Muscle layer of colon (tissue), 2 donors: ENCODE results near the gene TARDBP.
"Not testable (repeated sequence)": the region's sequence is repeated elsewhere in the genome, so short reads cannot be mapped to it uniquely, and the experiment has no call there.

ENCODE experiments used
- H3K27ac ChIP-seq: one replicate; pipeline ENCODE4 v1.7.0; 2013; ENCODE audit warnings: low read depth, mild to moderate bottlenecking, low read length, moderate library complexity
- H3K27me3 ChIP-seq, 2 donors: one replicate each; pipeline ENCODE4 v1.7.0; 2013; ENCODE audit warnings: low read length in 2 of 2, mild to moderate bottlenecking in 2 of 2; ENCODE audit not compliant: insufficient read depth in 2 of 2, control insufficient read depth in 1 of 2
- H3K36me3 ChIP-seq: one replicate; pipeline ENCODE4 v1.7.0; 2013; ENCODE audit warnings: mild to moderate bottlenecking, low read length; ENCODE audit not compliant: insufficient read depth
- H3K4me1 ChIP-seq: one replicate; pipeline ENCODE4 v1.7.0; 2013; ENCODE audit warnings: mild to moderate bottlenecking, low read length; ENCODE audit not compliant: insufficient read depth
- H3K4me3 ChIP-seq, 2 donors: one replicate each; pipeline ENCODE4 v1.7.0; 2013; ENCODE audit warnings: low read length in 2 of 2, low read depth in 1 of 2, mild to moderate bottlenecking in 1 of 2, moderate library complexity in 1 of 2
- H3K9ac ChIP-seq: one replicate; pipeline ENCODE4 v1.7.0; 2013; ENCODE audit warnings: low read length
- H3K9me3 ChIP-seq: one replicate; pipeline ENCODE4 v1.7.0; 2013; ENCODE audit warnings: mild to moderate bottlenecking, low read length
- donor health status: abdominal sarcoma.
- donor health status: Adenocarcinoma of cecum.

TARDBP gene

DNA sequence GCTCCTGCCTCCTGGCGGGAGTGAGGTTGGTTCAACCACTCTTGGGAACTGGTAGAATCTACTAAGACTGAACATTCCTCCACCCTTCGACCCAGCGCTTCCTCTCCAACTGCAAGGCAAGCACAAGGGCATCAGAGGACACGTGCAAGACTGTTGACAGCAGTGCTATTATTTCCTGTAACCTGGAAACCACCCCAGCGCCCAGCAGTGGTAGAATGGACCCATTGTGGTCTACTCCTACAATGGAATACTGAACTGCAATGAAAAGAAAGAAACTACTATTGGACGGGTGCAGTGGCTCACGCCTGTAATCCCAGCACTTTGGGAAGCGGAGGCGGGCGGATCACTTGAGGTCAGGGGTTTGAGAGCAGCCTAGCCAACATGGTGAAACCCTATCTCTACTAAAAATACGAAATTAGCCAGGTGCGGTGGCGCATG is 33.0 kb upstream of the TARDBP start:
- Histone ChIP-seq H3K4me1 (peaks cover 23% of the 10 kb centered on the region), H3K9me3 (no peaks in the 10 kb centered on the region), H3K36me3 (no peaks in the 10 kb centered on the region), H3K27ac (peak overlapping the region; percentile 21), H3K27me3 (no peaks in the 10 kb centered on the region), H3K4me3 (no peak overlapping the region), H3K9ac (no peak overlapping the region)

GRCh38 chr1:10980094-10980577 is 32.3 kb upstream of the TARDBP start:
- H3K9me3 ChIP-seq, result no peaks in the 10 kb centered on the region
- no peaks in the 10 kb centered on the region for H3K27me3 ChIP-seq
- peak overlapping the region; percentile 74 for H3K9ac ChIP-seq
- H3K4me3 ChIP-seq, result peak overlapping the region in 1 of 2 donors; percentile 70
- no peaks in the 10 kb centered on the region for H3K36me3 ChIP-seq
- peaks cover 23% of the 10 kb centered on the region for H3K4me1 ChIP-seq
- peak overlapping the region; percentile 9 for H3K27ac ChIP-seq

- Histone ChIP-seq H3K4me3 (peak overlapping the region in 1 of 2 donors; percentile 70), H3K9me3 (no peaks in the 10 kb centered on the region), H3K27me3 (no peaks in the 10 kb centered on the region), H3K27ac (no peak overlapping the region), H3K4me1 (peaks cover 15% of the 10 kb centered on the region), H3K9ac (peak overlapping the region; percentile 74), H3K36me3 (no peaks in the 10 kb centered on the region)
These were observed 31.4 kb upstream of the TARDBP start for GRCh38 chr1:10980841-10981727.

DNA sequence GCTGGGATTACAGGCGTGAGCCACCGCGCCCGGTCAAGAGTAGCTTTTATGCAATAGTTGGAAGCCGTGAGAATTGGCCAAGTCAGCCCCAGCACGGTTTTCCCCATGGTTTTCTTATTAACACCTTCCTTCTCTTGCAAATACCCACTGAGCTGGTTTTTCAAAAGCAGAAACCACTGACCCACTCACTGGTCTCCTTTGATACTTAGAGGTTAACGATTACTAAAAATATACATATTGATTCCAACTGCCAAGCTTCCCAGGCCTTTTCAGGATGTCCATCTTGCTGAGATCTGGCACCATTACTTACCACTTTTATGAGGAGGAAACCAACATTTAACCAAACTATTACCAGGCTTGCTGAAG is 25.9 kb upstream of the TARDBP start:
- Histone ChIP-seq H3K27me3 (no peaks in the 10 kb centered on the region), H3K9ac (no peak overlapping the region), H3K27ac (no peak overlapping the region), H3K36me3 (no peaks in the 10 kb centered on the region), H3K4me1 (no peaks in the 10 kb centered on the region), H3K9me3 (no peaks in the 10 kb centered on the region), H3K4me3 (no peak overlapping the region)

DNA sequence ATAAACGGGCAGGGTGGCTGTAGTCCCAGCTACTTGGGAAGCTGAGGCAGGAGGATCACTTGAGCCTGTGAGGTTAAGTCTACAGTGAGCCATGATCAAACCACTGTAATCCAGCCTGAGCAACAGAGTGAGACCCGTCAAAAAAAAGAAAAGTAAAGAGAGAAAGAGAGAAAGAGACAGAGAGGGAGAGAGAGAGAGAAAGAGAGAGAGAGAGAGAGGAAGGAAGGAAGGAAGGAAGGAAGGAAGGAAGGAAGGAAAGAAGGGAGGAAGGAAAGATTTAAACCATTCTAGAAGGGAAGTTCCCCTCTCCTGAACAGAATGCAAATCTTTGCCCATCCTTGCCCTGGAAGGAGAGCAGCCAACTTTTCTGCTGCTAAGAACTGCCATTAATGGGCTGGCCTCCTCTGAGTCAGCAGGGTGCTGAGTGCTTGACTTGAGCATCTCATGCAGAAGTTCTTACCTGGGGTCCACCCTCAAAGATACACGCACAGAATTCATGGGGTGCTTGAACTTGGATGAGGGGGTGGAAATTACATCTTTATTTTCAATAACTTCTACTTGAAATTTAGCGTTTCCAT is 24.5 kb upstream of the TARDBP start:
- H3K36me3 ChIP-seq, result no peaks in the 10 kb centered on the region
- H3K27ac ChIP-seq, result no peak overlapping the region
- no peaks in the 10 kb centered on the region for H3K4me1 ChIP-seq
- no peaks in the 10 kb centered on the region for H3K9me3 ChIP-seq
- no peak overlapping the region for H3K4me3 ChIP-seq
- H3K9ac ChIP-seq, result no peak overlapping the region
- H3K27me3 ChIP-seq, result no peaks in the 10 kb centered on the region

DNA sequence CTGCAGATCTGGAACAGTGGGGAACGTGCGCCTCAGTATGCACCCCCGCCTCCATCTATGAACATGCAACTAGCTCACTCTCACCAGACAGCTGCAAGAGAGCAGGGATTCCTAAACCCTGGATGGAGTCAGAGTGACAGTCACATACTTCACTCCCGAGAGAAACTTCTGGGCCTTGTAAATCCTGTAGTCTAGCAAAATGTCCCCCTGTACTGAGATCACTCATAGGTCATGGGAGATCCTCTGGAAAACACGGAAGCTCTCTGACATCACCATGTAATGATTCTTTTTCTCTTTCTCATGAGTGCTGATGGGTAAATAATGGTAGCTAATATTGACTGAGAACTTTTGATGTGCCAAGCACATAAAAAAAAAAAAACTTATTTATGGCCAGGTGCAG is 23.4 kb upstream of the TARDBP start:
- Histone ChIP-seq H3K36me3 (no peaks in the 10 kb centered on the region), H3K4me1 (no peaks in the 10 kb centered on the region), H3K27ac (no peak overlapping the region), H3K4me3 (no peak overlapping the region), H3K9ac (no peak overlapping the region), H3K9me3 (no peaks in the 10 kb centered on the region), H3K27me3 (no peaks in the 10 kb centered on the region)

- H3K4me1 ChIP-seq, H3K27ac ChIP-seq, H3K9me3 ChIP-seq, H3K27me3 ChIP-seq, H3K4me3 ChIP-seq, H3K36me3 ChIP-seq, H3K9ac ChIP-seq: not testable (repeated sequence)
These were observed 22.4 kb upstream of the TARDBP start for GRCh38 chr1:10989920-10990516.

GRCh38 chr1:10990828-10991227 is 21.6 kb upstream of the TARDBP start:
- Histone ChIP-seq H3K27me3 (no peaks in the 10 kb centered on the region), H3K9ac (no peak overlapping the region), H3K9me3 (no peaks in the 10 kb centered on the region), H3K27ac (no peak overlapping the region), H3K4me3 (no peak overlapping the region), H3K4me1 (no peaks in the 10 kb centered on the region), H3K36me3 (no peaks in the 10 kb centered on the region)

- not testable (repeated sequence) for H3K36me3 ChIP-seq, H3K27ac ChIP-seq, H3K27me3 ChIP-seq, H3K4me3 ChIP-seq, H3K9me3 ChIP-seq, H3K9ac ChIP-seq, H3K4me1 ChIP-seq
These were observed 20.4 kb upstream of the TARDBP start for GRCh38 chr1:10992004-10992403.

- no peaks in the 10 kb centered on the region for H3K27me3 ChIP-seq
- no peaks in the 10 kb centered on the region for H3K9me3 ChIP-seq
- H3K4me3 ChIP-seq, result no peak overlapping the region
- no peaks in the 10 kb centered on the region for H3K4me1 ChIP-seq
- no peaks in the 10 kb centered on the region for H3K36me3 ChIP-seq
- H3K9ac ChIP-seq, result no peak overlapping the region
- H3K27ac ChIP-seq, result no peak overlapping the region
These were observed 19.6 kb upstream of the TARDBP start for GRCh38 chr1:10992864-10993263.

DNA sequence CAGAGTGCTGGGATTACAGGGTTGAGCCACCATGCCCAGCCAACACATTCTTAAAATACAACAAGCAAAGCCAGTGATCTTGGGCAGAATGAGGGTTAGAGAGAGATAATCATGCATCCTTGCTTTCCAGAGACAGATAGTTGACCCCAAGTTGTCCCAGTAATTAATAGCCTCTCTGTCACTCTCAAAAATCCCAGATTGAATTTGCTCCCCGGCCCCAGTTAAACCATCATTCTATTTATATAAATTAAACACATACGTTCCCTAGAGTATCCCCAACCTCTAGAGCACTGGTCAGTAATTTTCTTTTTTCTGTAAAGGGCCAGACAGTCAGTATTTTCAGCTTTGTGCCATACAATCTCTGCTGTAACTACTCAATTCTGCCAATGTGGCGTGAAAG is 16.4 kb upstream of the TARDBP start:
- no peaks in the 10 kb centered on the region for H3K4me1 ChIP-seq
- H3K9ac ChIP-seq, result no peak overlapping the region
- H3K36me3 ChIP-seq, result no peaks in the 10 kb centered on the region

More for the DNA sequence above, 16.4 kb upstream of the TARDBP start:
- no peak overlapping the region for H3K4me3 ChIP-seq
- H3K9me3 ChIP-seq, result no peaks in the 10 kb centered on the region
- H3K27ac ChIP-seq, result no peak overlapping the region
- H3K27me3 ChIP-seq, result no peaks in the 10 kb centered on the region
